ENCODE data around the gene GABARAP. TPM values are rescaled to one million over a fixed set of nuclear protein-coding genes. Genes with fewer than 3 reads are reported as not detected.

Gene GABARAP
- total and polyA plus RNA-seq, 2 of the 13 experiments (the other 11 are each of a cell fraction or from before 2014, with no cell fraction given): 161 to 310 TPM

DNA sequence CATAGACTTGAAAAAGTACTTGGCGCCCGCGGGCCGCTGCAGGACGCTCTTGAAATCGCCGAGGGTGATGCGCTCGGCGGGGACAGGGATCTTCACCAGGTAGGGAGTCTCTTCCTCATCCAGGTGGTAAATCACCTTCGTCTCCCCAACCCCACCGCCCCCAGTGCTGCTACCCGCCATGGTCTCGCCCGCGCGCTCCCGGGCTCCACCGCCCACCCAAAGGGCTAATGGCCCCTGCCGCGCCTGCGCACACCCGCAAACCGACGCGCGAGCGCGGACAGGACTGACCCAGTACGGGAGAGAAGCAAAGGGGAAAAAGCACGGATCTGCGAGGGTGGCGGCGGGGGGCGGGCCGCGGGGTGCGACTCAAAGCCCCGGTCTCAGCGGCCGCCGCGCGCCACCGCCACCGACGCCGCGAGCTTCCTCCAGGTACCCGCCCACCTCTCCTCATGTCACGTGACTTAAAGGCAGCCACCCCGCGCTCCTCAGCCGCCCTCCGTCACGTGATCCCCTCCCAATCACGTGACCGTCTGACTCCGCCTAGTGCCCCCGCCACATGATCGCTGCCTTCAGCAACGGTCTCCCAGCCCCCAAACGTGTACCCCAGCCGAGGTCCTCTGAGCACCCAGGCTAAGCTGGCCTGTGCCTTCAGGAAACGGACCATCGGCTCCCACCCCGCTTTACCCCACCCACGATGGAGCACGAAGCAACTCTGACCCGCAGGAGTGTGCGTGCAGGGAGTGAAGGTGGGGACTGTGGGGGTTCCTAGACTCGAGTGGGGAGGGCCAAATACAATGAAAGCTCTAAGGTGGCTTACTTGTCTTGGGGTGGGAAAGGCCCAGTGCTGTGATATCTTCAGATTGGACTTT is 7.9 kb downstream of the GABARAP start, which contains the start of gene DVL2 (continued):
- TF ChIP-seq, protein P1, sequence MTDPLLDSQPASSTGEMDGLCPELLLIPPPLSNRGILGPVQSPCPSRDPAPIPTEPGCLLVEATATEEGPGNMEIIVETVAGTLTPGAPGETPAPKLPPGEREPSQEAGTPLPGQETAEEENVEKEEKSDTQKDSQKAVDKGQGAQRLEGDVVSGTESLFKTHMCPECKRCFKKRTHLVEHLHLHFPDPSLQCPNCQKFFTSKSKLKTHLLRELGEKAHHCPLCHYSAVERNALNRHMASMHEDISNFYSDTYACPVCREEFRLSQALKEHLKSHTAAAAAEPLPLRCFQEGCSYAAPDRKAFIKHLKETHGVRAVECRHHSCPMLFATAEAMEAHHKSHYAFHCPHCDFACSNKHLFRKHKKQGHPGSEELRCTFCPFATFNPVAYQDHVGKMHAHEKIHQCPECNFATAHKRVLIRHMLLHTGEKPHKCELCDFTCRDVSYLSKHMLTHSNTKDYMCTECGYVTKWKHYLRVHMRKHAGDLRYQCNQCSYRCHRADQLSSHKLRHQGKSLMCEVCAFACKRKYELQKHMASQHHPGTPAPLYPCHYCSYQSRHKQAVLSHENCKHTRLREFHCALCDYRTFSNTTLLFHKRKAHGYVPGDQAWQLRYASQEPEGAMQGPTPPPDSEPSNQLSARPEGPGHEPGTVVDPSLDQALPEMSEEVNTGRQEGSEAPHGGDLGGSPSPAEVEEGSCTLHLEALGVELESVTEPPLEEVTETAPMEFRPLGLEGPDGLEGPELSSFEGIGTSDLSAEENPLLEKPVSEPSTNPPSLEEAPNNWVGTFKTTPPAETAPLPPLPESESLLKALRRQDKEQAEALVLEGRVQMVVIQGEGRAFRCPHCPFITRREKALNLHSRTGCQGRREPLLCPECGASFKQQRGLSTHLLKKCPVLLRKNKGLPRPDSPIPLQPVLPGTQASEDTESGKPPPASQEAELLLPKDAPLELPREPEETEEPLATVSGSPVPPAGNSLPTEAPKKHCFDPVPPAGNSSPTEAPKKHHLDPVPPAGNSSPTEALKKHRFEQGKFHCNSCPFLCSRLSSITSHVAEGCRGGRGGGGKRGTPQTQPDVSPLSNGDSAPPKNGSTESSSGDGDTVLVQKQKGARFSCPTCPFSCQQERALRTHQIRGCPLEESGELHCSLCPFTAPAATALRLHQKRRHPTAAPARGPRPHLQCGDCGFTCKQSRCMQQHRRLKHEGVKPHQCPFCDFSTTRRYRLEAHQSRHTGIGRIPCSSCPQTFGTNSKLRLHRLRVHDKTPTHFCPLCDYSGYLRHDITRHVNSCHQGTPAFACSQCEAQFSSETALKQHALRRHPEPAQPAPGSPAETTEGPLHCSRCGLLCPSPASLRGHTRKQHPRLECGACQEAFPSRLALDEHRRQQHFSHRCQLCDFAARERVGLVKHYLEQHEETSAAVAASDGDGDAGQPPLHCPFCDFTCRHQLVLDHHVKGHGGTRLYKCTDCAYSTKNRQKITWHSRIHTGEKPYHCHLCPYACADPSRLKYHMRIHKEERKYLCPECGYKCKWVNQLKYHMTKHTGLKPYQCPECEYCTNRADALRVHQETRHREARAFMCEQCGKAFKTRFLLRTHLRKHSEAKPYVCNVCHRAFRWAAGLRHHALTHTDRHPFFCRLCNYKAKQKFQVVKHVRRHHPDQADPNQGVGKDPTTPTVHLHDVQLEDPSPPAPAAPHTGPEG (CRISPR knock-in tag; IDR thresholded peaks at IDR 0.05): peak; percentile 73; the same call in 1 of the 2 replicates
- TF ChIP-seq ZNF589 (CRISPR knock-in tag; conservative IDR thresholded peaks at IDR 0.05) (peak; percentile 78; the same call in 1 of the 2 replicates), ISL2 (CRISPR knock-in tag; IDR thresholded peaks at IDR 0.05) (peak; percentile 56; the same call in 1 of the 2 replicates), SRSF4 (IDR thresholded peaks at IDR 0.05; ENCODE audit: low read depth, low read length, poor library complexity, severe bottlenecking) (no peak), MTF1 (CRISPR knock-in tag; IDR thresholded peaks at IDR 0.05) (no peak), RARG (CRISPR knock-in tag; IDR thresholded peaks at IDR 0.05; ENCODE audit: low read depth) (peak; percentile 60; the same call in 1 of the 2 replicates), SNAPC2 (CRISPR knock-in tag; IDR thresholded peaks at IDR 0.05) (no peak)
- TF ChIP-seq, protein P2, sequence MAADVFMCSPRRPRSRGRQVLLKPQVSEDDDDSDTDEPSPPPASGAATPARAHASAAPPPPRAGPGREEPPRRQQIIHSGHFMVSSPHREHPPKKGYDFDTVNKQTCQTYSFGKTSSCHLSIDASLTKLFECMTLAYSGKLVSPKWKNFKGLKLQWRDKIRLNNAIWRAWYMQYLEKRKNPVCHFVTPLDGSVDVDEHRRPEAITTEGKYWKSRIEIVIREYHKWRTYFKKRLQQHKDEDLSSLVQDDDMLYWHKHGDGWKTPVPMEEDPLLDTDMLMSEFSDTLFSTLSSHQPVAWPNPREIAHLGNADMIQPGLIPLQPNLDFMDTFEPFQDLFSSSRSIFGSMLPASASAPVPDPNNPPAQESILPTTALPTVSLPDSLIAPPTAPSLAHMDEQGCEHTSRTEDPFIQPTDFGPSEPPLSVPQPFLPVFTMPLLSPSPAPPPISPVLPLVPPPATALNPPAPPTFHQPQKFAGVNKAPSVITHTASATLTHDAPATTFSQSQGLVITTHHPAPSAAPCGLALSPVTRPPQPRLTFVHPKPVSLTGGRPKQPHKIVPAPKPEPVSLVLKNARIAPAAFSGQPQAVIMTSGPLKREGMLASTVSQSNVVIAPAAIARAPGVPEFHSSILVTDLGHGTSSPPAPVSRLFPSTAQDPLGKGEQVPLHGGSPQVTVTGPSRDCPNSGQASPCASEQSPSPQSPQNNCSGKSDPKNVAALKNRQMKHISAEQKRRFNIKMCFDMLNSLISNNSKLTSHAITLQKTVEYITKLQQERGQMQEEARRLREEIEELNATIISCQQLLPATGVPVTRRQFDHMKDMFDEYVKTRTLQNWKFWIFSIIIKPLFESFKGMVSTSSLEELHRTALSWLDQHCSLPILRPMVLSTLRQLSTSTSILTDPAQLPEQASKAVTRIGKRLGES (CRISPR knock-in tag; IDR thresholded peaks at IDR 0.05; ENCODE audit: borderline replicate concordance): peak; percentile 79
- TF ChIP-seq, protein P3, sequence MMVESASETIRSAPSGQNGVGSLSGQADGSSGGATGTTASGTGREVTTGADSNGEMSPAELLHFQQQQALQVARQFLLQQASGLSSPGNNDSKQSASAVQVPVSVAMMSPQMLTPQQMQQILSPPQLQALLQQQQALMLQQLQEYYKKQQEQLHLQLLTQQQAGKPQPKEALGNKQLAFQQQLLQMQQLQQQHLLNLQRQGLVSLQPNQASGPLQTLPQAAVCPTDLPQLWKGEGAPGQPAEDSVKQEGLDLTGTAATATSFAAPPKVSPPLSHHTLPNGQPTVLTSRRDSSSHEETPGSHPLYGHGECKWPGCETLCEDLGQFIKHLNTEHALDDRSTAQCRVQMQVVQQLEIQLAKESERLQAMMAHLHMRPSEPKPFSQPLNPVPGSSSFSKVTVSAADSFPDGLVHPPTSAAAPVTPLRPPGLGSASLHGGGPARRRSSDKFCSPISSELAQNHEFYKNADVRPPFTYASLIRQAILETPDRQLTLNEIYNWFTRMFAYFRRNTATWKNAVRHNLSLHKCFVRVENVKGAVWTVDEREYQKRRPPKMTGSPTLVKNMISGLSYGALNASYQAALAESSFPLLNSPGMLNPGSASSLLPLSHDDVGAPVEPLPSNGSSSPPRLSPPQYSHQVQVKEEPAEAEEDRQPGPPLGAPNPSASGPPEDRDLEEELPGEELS (CRISPR knock-in tag; IDR thresholded peaks at IDR 0.05): peak; percentile 75
- TF ChIP-seq, protein P4, sequence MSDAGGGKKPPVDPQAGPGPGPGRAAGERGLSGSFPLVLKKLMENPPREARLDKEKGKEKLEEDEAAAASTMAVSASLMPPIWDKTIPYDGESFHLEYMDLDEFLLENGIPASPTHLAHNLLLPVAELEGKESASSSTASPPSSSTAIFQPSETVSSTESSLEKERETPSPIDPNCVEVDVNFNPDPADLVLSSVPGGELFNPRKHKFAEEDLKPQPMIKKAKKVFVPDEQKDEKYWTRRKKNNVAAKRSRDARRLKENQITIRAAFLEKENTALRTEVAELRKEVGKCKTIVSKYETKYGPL (CRISPR knock-in tag; IDR thresholded peaks at IDR 0.05): peak; percentile 48; the same call in 1 of the 2 replicates
- TF ChIP-seq, protein P5, sequence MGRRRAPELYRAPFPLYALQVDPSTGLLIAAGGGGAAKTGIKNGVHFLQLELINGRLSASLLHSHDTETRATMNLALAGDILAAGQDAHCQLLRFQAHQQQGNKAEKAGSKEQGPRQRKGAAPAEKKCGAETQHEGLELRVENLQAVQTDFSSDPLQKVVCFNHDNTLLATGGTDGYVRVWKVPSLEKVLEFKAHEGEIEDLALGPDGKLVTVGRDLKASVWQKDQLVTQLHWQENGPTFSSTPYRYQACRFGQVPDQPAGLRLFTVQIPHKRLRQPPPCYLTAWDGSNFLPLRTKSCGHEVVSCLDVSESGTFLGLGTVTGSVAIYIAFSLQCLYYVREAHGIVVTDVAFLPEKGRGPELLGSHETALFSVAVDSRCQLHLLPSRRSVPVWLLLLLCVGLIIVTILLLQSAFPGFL (CRISPR knock-in tag; IDR thresholded peaks at IDR 0.05): 0 out of 2 replicates have a peak, but pooled peaks have one; percentile 21
- TF ChIP-seq, protein P6, sequence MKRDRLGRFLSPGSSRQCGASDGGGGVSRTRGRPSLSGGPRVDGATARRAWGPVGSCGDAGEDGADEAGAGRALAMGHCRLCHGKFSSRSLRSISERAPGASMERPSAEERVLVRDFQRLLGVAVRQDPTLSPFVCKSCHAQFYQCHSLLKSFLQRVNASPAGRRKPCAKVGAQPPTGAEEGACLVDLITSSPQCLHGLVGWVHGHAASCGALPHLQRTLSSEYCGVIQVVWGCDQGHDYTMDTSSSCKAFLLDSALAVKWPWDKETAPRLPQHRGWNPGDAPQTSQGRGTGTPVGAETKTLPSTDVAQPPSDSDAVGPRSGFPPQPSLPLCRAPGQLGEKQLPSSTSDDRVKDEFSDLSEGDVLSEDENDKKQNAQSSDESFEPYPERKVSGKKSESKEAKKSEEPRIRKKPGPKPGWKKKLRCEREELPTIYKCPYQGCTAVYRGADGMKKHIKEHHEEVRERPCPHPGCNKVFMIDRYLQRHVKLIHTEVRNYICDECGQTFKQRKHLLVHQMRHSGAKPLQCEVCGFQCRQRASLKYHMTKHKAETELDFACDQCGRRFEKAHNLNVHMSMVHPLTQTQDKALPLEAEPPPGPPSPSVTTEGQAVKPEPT (CRISPR knock-in tag; IDR thresholded peaks at IDR 0.05; ENCODE audit: low read depth): no peak
